Measurements from ENCODE around the gene LRRC71. TPM values are rescaled to one million over a fixed set of nuclear protein-coding genes. Genes with fewer than 3 reads are reported as not detected.

The LRRC71 gene
- total and polyA plus RNA-seq, 2 donors (not counting 1 experiment from before 2014, with no cell fraction given): not detected

DNA sequence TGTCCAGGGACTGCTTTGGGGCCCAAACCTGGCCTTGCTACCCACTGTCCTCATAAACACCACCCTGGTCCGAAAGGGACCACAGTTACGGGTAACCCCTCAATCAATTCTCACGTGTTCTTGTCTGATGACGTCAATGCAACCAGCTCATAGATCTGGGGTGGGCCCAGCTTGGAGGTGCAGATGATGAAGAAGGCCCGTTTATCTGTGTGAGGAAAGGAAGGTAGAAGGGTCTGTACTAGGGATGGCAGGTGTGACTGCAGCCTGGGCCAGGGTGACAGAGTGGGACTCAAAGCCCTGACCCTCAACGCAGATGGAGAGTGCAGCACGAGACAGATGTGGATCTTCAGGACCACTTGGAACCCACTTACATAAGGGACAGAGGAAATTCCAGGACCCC, 22.1 kb downstream of the LRRC71 start:
- Mint-ChIP-seq H3K4me3 (no peak overlapping the region), H3K27ac (no peak overlapping the region), H3K9me3 (ENCODE audit: insufficient read depth) (no peaks in the 10 kb centered on the region), H3K4me1 (no peaks in the 10 kb centered on the region), H3K27me3 (peaks cover 4% of the 10 kb centered on the region)
- Histone ChIP-seq H3K79me2 (ENCODE audit: control insufficient read depth, insufficient read depth, low read length) (no peaks in the 10 kb centered on the region), H4K20me1 (ENCODE audit: control insufficient read depth, insufficient read depth, low read length, poor library complexity, severe bottlenecking) (no peaks in the 10 kb centered on the region), H2AFZ (ENCODE audit: insufficient read depth, low read depth, low read length, poor library complexity, severe bottlenecking) (no peak overlapping the region), H3K9ac (ENCODE audit: low read length) (no peak overlapping the region), H3K4me1 (ENCODE audit: control insufficient read depth in 2 of 2, insufficient read depth in 2 of 2, low read length in 2 of 2) (no peaks in the 10 kb centered on the region), H3K4me2 (replicated peaks; ENCODE audit: low read depth, low read length, poor library complexity, severe bottlenecking) (no peak overlapping the region), H3K9me3 (ENCODE audit: control extremely low read depth in 1 of 3, control insufficient read depth in 2 of 3, insufficient read depth in 1 of 3, low read length in 2 of 3) (no peaks in the 10 kb centered on the region), H3K36me3 (replicated peaks in 1 of 2; ENCODE audit: control extremely low read depth in 1 of 2, control insufficient read depth in 1 of 2, extremely low read depth in 1 of 2, insufficient read depth in 2 of 2, low read length in 1 of 2) (peaks cover 0 to 3% of the 10 kb centered on the region in 2 experiments), H3K4me3 (ENCODE audit: control extremely low read depth in 1 of 5, extremely low read depth in 1 of 5, insufficient read depth in 1 of 5, low read depth in 2 of 5, low read length in 4 of 5) (no peak overlapping the region), H3K27me3 (replicated peaks in 1 of 4; ENCODE audit: control extremely low read depth in 1 of 4, control insufficient read depth in 3 of 4, insufficient read depth in 4 of 4, low read length in 3 of 4) (no peaks in the 10 kb centered on the region), H3K27ac (ENCODE audit: low read length in 2 of 2) (no peak overlapping the region)
- intact Hi-C loops (cut with micrococcal nuclease): no loop called here
- DNase-seq (no peak), ATAC-seq (ENCODE audit: low read depth) (no peak)
- POLR2A ChIA-PET: no interaction called here
- TF ChIP-seq, protein P1, sequence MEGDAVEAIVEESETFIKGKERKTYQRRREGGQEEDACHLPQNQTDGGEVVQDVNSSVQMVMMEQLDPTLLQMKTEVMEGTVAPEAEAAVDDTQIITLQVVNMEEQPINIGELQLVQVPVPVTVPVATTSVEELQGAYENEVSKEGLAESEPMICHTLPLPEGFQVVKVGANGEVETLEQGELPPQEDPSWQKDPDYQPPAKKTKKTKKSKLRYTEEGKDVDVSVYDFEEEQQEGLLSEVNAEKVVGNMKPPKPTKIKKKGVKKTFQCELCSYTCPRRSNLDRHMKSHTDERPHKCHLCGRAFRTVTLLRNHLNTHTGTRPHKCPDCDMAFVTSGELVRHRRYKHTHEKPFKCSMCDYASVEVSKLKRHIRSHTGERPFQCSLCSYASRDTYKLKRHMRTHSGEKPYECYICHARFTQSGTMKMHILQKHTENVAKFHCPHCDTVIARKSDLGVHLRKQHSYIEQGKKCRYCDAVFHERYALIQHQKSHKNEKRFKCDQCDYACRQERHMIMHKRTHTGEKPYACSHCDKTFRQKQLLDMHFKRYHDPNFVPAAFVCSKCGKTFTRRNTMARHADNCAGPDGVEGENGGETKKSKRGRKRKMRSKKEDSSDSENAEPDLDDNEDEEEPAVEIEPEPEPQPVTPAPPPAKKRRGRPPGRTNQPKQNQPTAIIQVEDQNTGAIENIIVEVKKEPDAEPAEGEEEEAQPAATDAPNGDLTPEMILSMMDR (IDR thresholded peaks at IDR 0.05): no peak
- no peak for TF ChIP-seq EZH2 (IDR thresholded peaks at IDR 0.05; ENCODE audit: borderline replicate concordance, insufficient read depth, low read depth, low read length, poor library complexity, severe bottlenecking)
- WGBS (ENCODE audit: insufficient coverage): 80% methylated on average over 1 of the region's 7 CpGs
- CTCF ChIA-PET: no interaction called here

DNA sequence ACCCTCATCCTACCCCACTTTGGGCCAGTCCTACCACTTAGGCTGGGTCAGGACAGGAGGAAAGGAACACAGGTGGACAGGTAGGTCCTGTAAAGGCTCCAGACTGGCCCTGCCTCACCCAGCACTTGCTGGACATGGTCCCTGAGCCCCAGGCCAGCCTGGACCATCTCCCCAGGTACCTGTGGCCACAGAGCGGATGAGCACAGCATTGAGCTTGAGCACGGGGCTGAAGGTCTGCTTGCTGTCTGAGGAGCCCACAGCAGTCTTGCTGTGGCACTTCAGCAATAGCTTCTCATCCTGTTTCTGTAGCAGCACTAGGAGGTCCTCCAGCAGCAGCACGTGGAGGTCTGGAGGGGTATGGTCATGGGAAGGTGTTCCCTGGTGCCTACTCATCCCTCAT, 23.3 kb downstream of the LRRC71 start:
- Histone ChIP-seq H2AFZ (ENCODE audit: insufficient read depth, low read depth, low read length, poor library complexity, severe bottlenecking) (no peak overlapping the region), H4K20me1 (ENCODE audit: control insufficient read depth, insufficient read depth, low read length, poor library complexity, severe bottlenecking) (no peaks in the 10 kb centered on the region), H3K27ac (ENCODE audit: low read length in 2 of 2) (no peak overlapping the region), H3K4me3 (ENCODE audit: control extremely low read depth in 1 of 5, extremely low read depth in 1 of 5, insufficient read depth in 1 of 5, low read depth in 2 of 5, low read length in 4 of 5) (no peak overlapping the region), H3K9ac (ENCODE audit: low read length) (no peak overlapping the region), H3K4me2 (replicated peaks; ENCODE audit: low read depth, low read length, poor library complexity, severe bottlenecking) (no peak overlapping the region), H3K27me3 (replicated peaks in 1 of 4; ENCODE audit: control extremely low read depth in 1 of 4, control insufficient read depth in 3 of 4, insufficient read depth in 4 of 4, low read length in 3 of 4) (no peaks in the 10 kb centered on the region), H3K79me2 (ENCODE audit: control insufficient read depth, insufficient read depth, low read length) (no peaks in the 10 kb centered on the region), H3K36me3 (replicated peaks in 1 of 2; ENCODE audit: control extremely low read depth in 1 of 2, control insufficient read depth in 1 of 2, extremely low read depth in 1 of 2, insufficient read depth in 2 of 2, low read length in 1 of 2) (peaks cover 0 to 3% of the 10 kb centered on the region in 2 experiments), H3K9me3 (ENCODE audit: control extremely low read depth in 1 of 3, control insufficient read depth in 2 of 3, insufficient read depth in 1 of 3, low read length in 2 of 3) (no peaks in the 10 kb centered on the region), H3K4me1 (ENCODE audit: control insufficient read depth in 2 of 2, insufficient read depth in 2 of 2, low read length in 2 of 2) (no peaks in the 10 kb centered on the region)
- TF ChIP-seq EZH2 (IDR thresholded peaks at IDR 0.05; ENCODE audit: borderline replicate concordance, insufficient read depth, low read depth, low read length, poor library complexity, severe bottlenecking): no peak
- TF ChIP-seq, protein P1 (IDR thresholded peaks at IDR 0.05): no peak
- no peak for DNase-seq
- POLR2A ChIA-PET: no interaction called here
- 80% methylated on average over 3 of the region's 3 CpGs for WGBS (ENCODE audit: insufficient coverage)
- ATAC-seq (ENCODE audit: low read depth): no peak
- intact Hi-C loops (cut with micrococcal nuclease): no loop called here
- Mint-ChIP-seq H3K4me3 (no peak overlapping the region), H3K9me3 (ENCODE audit: insufficient read depth) (no peaks in the 10 kb centered on the region), H3K4me1 (no peaks in the 10 kb centered on the region), H3K27me3 (peaks cover 4% of the 10 kb centered on the region), H3K27ac (no peak overlapping the region)
- CTCF ChIA-PET: no interaction called here
